Measurements from ENCODE around the gene EEIG1.

- TF ChIP-seq EZH2phosphoT487 (IDR thresholded peaks at IDR 0.05; ENCODE audit: insufficient read depth, low read depth): no peak
- no peak for TF ChIP-seq EZH2 (IDR thresholded peaks at IDR 0.05; ENCODE audit: insufficient read depth, poor library complexity, severe bottlenecking)
These were observed 2.1 kb upstream of the EEIG1 start for GRCh38 chr9:127982912-127983311.

Data from GM23248 (cell line).